ENCODE measurements around the gene AEBP1. TPM values are rescaled to one million over a fixed set of nuclear protein-coding genes. Genes with fewer than 3 reads are reported as not detected.

Gene AEBP1
- total RNA-seq, 1 experiment from 2014 or later: not detected

- peak; percentile 55 for DNase-seq (ENCODE audit: low read depth)
Observed at GRCh38 chr7:44154703-44155102, 50.6 kb downstream of the AEBP1 start.

- DNase-seq (ENCODE audit: low read depth): no peak
Observed at GRCh38 chr7:44155191-44156185, 51.3 kb downstream of the AEBP1 start.

GRCh38 chr7:44156453-44157010, 52.4 kb downstream of the AEBP1 start:
- no peak for DNase-seq (ENCODE audit: low read depth)

GRCh38 chr7:44157116-44158080, 53.3 kb downstream of the AEBP1 start:
- no peak for DNase-seq (ENCODE audit: low read depth)

GRCh38 chr7:44158096-44158872, 54.1 kb downstream of the AEBP1 start:
- DNase-seq (ENCODE audit: low read depth): no peak

- DNase-seq (ENCODE audit: low read depth): no peak
Observed at GRCh38 chr7:44158873-44159631, 54.9 kb downstream of the AEBP1 start.

GRCh38 chr7:44159824-44160630, 55.9 kb downstream of the AEBP1 start:
- DNase-seq (ENCODE audit: low read depth): no peak

GRCh38 chr7:44161371-44161770, 57.2 kb downstream of the AEBP1 start:
- no peak for DNase-seq (ENCODE audit: low read depth)

GRCh38 chr7:44162179-44162578, 58.0 kb downstream of the AEBP1 start:
- no peak for DNase-seq (ENCODE audit: low read depth)

- no peak for DNase-seq (ENCODE audit: low read depth)
Observed at GRCh38 chr7:44162785-44163395, 58.7 kb downstream of the AEBP1 start.

- DNase-seq (ENCODE audit: low read depth): peak; percentile 90
Observed at GRCh38 chr7:44163591-44163990, 59.4 kb downstream of the AEBP1 start.

Small RNA genes within 50 kb of the gene (small RNA-seq; reads per million reads assigned to genes)
- gene RNA5SP230: not detected

Other genes starting within 250 kb of the AEBP1 start
- gene MRPS24, start 234.8 kb upstream of the AEBP1 start, total RNA-seq (2014; rRNA removed; shearing (Covaris generic)): 154 and 174 TPM in 2 replicates
- 18.7 and 20.6 TPM in 2 replicates for gene URGCP, start 197.7 kb upstream of the AEBP1 start, total RNA-seq (2014; rRNA removed; shearing (Covaris generic))
- 16.9 and 18.4 TPM in 2 replicates for gene UBE2D4, start 177.9 kb upstream of the AEBP1 start, total RNA-seq (2014; rRNA removed; shearing (Covaris generic))
- not detected in 2 replicates for gene SPDYE1, start 106.4 kb upstream of the AEBP1 start, total RNA-seq (2014; rRNA removed; shearing (Covaris generic))
- gene DBNL, start 59.6 kb upstream of the AEBP1 start, total RNA-seq (2014; rRNA removed; shearing (Covaris generic)): 154 and 156 TPM in 2 replicates
- not detected in 2 replicates for gene PGAM2, start 38.8 kb upstream of the AEBP1 start, total RNA-seq (2014; rRNA removed; shearing (Covaris generic))
- gene POLM, start 21.8 kb upstream of the AEBP1 start, total RNA-seq (2014; rRNA removed; shearing (Covaris generic)): 12.8 and 17.4 TPM in 2 replicates
- 163 and 192 TPM in 2 replicates for gene POLD2, start 19.2 kb downstream of the AEBP1 start, total RNA-seq (2014; rRNA removed; shearing (Covaris generic))
- not detected in 2 replicates for gene MYL7, start 37.0 kb downstream of the AEBP1 start, total RNA-seq (2014; rRNA removed; shearing (Covaris generic))
- not detected in 2 replicates for gene GCK, start 85.1 kb downstream of the AEBP1 start, total RNA-seq (2014; rRNA removed; shearing (Covaris generic))
- gene YKT6, start 96.6 kb downstream of the AEBP1 start, total RNA-seq (2014; rRNA removed; shearing (Covaris generic)): 165 and 201 TPM in 2 replicates
- gene CAMK2B, start 221.2 kb downstream of the AEBP1 start, total RNA-seq (2014; rRNA removed; shearing (Covaris generic)): 0.02 and 0.07 TPM in 2 replicates

Measured in HT1080 (cell line).